Stimulated activated naive B cell treated with anti-CD40 and anti-IgM and Interleukin-4, amounts not matched to agents 10 μg/mL and 1 μg/mL and 100 μg/mL, for 72 hours (primary cell): ENCODE measurements around the gene BZW2.
"Not testable (repeated sequence)": the region's sequence is repeated elsewhere in the genome, so short reads cannot be mapped to it uniquely, and the experiment has no call there.

Experiments
- ATAC-seq, 2 donors: fragments of 150-1000 bp; cut with Tn5 transposase; replicated peaks; 2 replicates each; pipeline ENCODE4 v1.10.0; 2021; ENCODE audit warnings: moderate library complexity in 1 of 2
- DNase-seq: peaks from one replicate; pipeline ENCODE4 v3.0.0; 2021
- H3K27ac Mint-ChIP-seq: one replicate; pipeline ENCODE4 v1.8.0; 2022; ENCODE audit warnings: mild to moderate bottlenecking, mixed read lengths
- H3K27me3 Mint-ChIP-seq, 2 donors: one replicate each; pipeline ENCODE4 v1.8.0; 2022; ENCODE audit warnings: mixed read lengths in 2 of 2
- H3K36me3 Mint-ChIP-seq, 2 donors: one replicate each; pipeline ENCODE4 v1.8.0; 2022; ENCODE audit warnings: mixed read lengths in 2 of 2, mild to moderate bottlenecking in 1 of 2
- H3K4me1 Mint-ChIP-seq, 2 donors: one replicate each; pipeline ENCODE4 v1.8.0; 2022; ENCODE audit warnings: mixed read lengths in 2 of 2, mild to moderate bottlenecking in 1 of 2
- H3K4me3 Mint-ChIP-seq, 2 donors: one replicate each; pipeline ENCODE4 v1.8.0; 2022; ENCODE audit warnings: mild to moderate bottlenecking in 2 of 2, mixed read lengths in 2 of 2, moderate library complexity in 1 of 2
- H3K9me3 Mint-ChIP-seq, 2 donors: one replicate each; pipeline ENCODE4 v1.8.0; 2022; ENCODE audit warnings: mixed read lengths in 2 of 2, mild to moderate bottlenecking in 1 of 2

Gene BZW2

GRCh38 chr7:16670021-16670420, 24.0 kb downstream of the BZW2 start:
- no peak for ATAC-seq
- H3K9me3 Mint-ChIP-seq, result peaks cover 0 to 4% of the 10 kb centered on the region in 2 donors
- peaks cover 0 to 1% of the 10 kb centered on the region in 2 donors for H3K4me1 Mint-ChIP-seq
- no peaks in the 10 kb centered on the region for H3K27me3 Mint-ChIP-seq
- peaks cover 38 to 58% of the 10 kb centered on the region in 2 donors for H3K36me3 Mint-ChIP-seq
- H3K4me3 Mint-ChIP-seq, result no peak overlapping the region
- DNase-seq, result no peak
- no peak overlapping the region for H3K27ac Mint-ChIP-seq

DNA sequence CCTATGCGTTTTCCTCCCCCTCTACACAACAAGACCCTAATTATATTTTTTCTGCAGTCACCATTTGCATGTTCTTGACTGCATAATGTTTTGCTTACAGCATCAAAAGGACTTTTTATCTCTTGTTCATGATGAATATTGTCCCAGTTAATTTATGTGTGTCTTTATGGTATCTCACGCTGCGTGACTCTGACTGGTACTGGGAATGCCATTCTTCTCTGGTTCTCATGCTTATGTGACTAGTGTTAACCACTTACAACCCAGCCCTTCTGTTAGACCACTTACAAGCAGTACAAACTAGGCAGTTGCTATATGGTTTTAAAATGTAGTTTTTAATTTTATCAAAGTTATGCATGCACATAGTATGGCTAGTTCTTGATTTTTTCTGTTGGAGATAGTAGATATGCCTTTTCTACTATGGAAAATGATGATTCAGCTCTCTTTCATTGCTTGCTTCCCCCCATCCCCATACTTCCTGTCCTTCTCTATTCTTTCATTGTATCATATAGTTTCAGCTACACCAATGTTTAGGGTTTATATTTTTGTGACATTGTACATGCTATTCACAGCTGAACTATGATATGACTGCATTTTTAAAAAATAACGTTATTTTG, 24.9 kb downstream of the BZW2 start:
- no peaks in the 10 kb centered on the region for H3K27me3 Mint-ChIP-seq
- H3K27ac Mint-ChIP-seq, result no peak overlapping the region
- peaks cover 0 to 4% of the 10 kb centered on the region in 2 donors for H3K9me3 Mint-ChIP-seq
- H3K4me3 Mint-ChIP-seq, result no peak overlapping the region
- peaks cover 0 to 1% of the 10 kb centered on the region in 2 donors for H3K4me1 Mint-ChIP-seq
- DNase-seq (no peak), ATAC-seq (no peak)
- H3K36me3 Mint-ChIP-seq, result peaks cover 35 to 57% of the 10 kb centered on the region in 2 donors

GRCh38 chr7:16671811-16672210, 25.8 kb downstream of the BZW2 start:
- Mint-ChIP-seq H3K36me3 (peaks cover 35 to 57% of the 10 kb centered on the region in 2 donors), H3K27me3 (no peaks in the 10 kb centered on the region)

GRCh38 chr7:16675277-16675676, 29.3 kb downstream of the BZW2 start:
- ATAC-seq, result no peak
- Mint-ChIP-seq H3K27ac (no peak overlapping the region), H3K4me3 (no peak overlapping the region), H3K9me3 (peaks cover 0 to 1% of the 10 kb centered on the region in 2 donors), H3K36me3 (peaks cover 38 to 59% of the 10 kb centered on the region in 2 donors), H3K4me1 (peaks cover 0 to 1% of the 10 kb centered on the region in 2 donors), H3K27me3 (no peaks in the 10 kb centered on the region)
- DNase-seq, result no peak

More at GRCh38 chr7:16671811-16672210, 25.8 kb downstream of the BZW2 start:
- no peak for ATAC-seq
- peaks cover 0 to 1% of the 10 kb centered on the region in 2 donors for H3K4me1 Mint-ChIP-seq
- peaks cover 0 to 4% of the 10 kb centered on the region in 2 donors for H3K9me3 Mint-ChIP-seq
- no peak overlapping the region for H3K4me3 Mint-ChIP-seq
- no peak for DNase-seq
- H3K27ac Mint-ChIP-seq, result no peak overlapping the region

- ATAC-seq, result no peak
- DNase-seq, result no peak
- Mint-ChIP-seq H3K27ac (no peak overlapping the region), H3K27me3 (no peaks in the 10 kb centered on the region), H3K4me3 (no peak overlapping the region), H3K36me3 (peaks cover 40 to 56% of the 10 kb centered on the region in 2 donors), H3K4me1 (no peaks in the 10 kb centered on the region), H3K9me3 (no peaks in the 10 kb centered on the region)
These were observed 32.1 kb downstream of the BZW2 start for GRCh38 chr7:16677978-16678494.

DNA sequence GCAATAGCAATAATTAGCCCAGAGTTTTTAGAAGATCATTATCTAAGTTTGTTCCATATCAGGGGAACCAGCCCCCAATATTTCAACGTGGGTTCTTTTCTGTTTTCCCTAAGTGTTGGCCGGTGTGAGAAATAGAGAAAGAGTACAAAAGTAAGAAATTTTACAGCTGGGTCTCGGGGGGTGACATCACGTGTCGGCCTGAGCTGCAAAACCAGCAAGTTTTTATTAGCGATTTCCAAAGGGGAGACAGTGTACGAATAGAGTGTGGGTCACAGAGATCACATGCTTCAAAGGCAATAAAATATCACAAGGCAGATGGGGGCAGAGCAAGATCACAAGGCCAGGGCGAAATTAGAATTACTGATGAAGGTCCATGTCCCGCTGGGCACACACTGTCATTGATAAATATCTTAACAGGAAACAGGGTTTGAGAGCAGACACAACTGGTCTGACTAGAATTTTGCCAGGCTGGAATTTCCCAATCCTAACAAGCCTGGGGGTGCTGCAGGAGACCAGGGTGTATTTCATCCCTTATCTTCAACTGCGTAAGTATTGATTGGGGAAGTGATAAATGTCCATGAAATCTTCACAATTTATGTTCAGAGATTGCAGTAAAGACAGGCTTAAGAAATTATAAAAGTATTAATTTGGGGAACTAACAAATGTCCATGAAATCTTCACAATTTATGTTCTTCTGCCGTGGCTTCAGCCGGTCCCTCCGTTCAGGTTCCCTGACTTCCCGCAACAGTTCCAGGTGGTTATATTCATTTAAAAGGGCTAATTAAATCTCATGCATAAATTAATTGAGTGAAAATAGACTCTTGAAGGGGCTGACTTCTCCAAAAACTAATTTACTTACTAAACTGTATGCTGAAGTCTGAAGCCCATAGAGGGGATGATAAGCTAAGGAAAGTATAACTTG, 32.9 kb downstream of the BZW2 start:
- H3K9me3 Mint-ChIP-seq, H3K27me3 Mint-ChIP-seq, H3K4me1 Mint-ChIP-seq, ATAC-seq, H3K4me3 Mint-ChIP-seq, DNase-seq, H3K27ac Mint-ChIP-seq: not testable (repeated sequence)
- peaks cover 40 to 57% of the 10 kb centered on the region in 2 donors for H3K36me3 Mint-ChIP-seq

DNA sequence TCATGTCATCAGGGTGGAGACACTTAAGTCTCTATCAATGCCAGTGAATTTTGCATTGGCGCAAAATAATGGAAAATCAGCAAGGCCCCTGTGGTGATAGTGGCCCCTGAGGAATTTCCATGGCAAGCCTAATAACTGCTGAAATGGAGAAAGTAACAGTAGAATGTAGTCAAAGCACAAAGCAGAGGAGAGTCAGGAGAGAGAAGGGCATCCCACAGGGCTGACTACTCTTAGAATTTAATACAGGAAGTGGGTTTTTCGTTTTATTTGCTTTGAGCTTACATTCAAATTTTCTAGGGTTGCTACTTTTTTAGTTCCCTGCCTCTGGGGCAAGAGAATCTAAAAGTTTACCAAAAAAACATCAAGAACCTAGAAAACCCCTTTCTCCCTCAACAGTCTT, 39.0 kb downstream of the BZW2 start:
- no peak overlapping the region for H3K4me3 Mint-ChIP-seq
- H3K27ac Mint-ChIP-seq, result no peak overlapping the region
- no peaks in the 10 kb centered on the region for H3K27me3 Mint-ChIP-seq
- no peaks in the 10 kb centered on the region for H3K9me3 Mint-ChIP-seq
- DNase-seq (no peak), ATAC-seq (no peak)
- peaks cover 41 to 62% of the 10 kb centered on the region in 2 donors for H3K36me3 Mint-ChIP-seq
- peaks cover 2 to 12% of the 10 kb centered on the region in 2 donors for H3K4me1 Mint-ChIP-seq

DNA sequence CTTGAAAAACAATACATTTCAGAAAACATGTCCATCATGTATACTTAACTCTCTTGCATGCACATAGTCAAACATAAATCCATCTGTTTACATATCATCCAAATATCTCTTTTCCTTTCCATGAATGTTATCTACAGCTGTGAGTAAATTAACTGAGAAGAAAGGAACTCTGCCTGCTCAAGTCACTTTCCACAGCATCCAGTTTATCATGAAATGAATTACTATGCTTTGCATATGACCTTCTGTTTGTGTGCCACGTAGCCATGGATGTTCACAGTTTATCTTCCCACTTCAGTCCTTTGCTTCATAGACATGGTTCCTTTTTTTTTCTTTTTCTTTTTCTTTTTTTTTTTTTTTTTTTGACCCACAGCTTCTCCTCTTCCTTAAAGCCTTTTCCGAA, 39.6 kb downstream of the BZW2 start:
- Mint-ChIP-seq H3K27ac (peak overlapping the region; percentile 5), H3K9me3 (no peaks in the 10 kb centered on the region), H3K36me3 (peaks cover 37 to 56% of the 10 kb centered on the region in 2 donors), H3K4me1 (peaks cover 2 to 12% of the 10 kb centered on the region in 2 donors), H3K27me3 (no peaks in the 10 kb centered on the region), H3K4me3 (no peak overlapping the region)
- no peak for DNase-seq
- ATAC-seq, result no peak

GRCh38 chr7:16688249-16688648, 42.3 kb downstream of the BZW2 start:
- Mint-ChIP-seq H3K27ac (no peak overlapping the region), H3K36me3 (peaks cover 29 to 55% of the 10 kb centered on the region in 2 donors), H3K4me1 (peaks cover 2 to 12% of the 10 kb centered on the region in 2 donors), H3K27me3 (no peaks in the 10 kb centered on the region), H3K4me3 (no peak overlapping the region), H3K9me3 (no peaks in the 10 kb centered on the region)
- ATAC-seq (no peak), DNase-seq (no peak)

DNA sequence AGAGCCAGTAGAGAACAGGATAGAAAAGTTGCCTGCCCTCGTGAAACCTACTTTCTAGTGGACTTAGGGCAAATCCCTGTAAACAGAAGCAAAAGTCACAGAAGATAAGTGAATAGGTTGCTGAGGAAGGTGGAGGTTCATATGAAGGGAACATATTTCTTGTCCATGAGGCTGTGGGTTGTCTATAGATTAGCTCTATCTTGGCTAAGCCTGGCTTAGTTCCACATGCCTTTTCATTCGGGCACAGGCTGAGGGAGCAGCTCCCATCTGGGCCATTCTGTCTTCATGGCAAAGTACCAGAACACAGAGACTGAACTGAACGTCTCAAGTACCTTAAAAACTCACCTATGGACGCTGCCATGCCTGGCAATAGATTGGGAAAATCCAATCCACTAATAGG, 45.3 kb downstream of the BZW2 start:
- H3K36me3 Mint-ChIP-seq, result peaks cover 25 to 41% of the 10 kb centered on the region in 2 donors
- no peaks in the 10 kb centered on the region for H3K9me3 Mint-ChIP-seq
- no peak for DNase-seq
- no peak for ATAC-seq
- no peaks in the 10 kb centered on the region for H3K4me1 Mint-ChIP-seq
- H3K27me3 Mint-ChIP-seq, result no peaks in the 10 kb centered on the region
- H3K4me3 Mint-ChIP-seq, result no peak overlapping the region
- no peak overlapping the region for H3K27ac Mint-ChIP-seq

- Mint-ChIP-seq H3K9me3 (no peaks in the 10 kb centered on the region), H3K4me3 (no peak overlapping the region), H3K36me3 (peaks cover 35 to 47% of the 10 kb centered on the region in 2 donors), H3K4me1 (no peaks in the 10 kb centered on the region), H3K27ac (no peak overlapping the region), H3K27me3 (no peaks in the 10 kb centered on the region)
- DNase-seq (no peak), ATAC-seq (no peak)
These were observed 47.8 kb downstream of the BZW2 start for GRCh38 chr7:16693601-16694318.

GRCh38 chr7:16694806-16695205, 48.8 kb downstream of the BZW2 start:
- no peaks in the 10 kb centered on the region for H3K4me1 Mint-ChIP-seq
- H3K4me3 Mint-ChIP-seq, result no peak overlapping the region
- peaks cover 39 to 56% of the 10 kb centered on the region in 2 donors for H3K36me3 Mint-ChIP-seq
- ATAC-seq, result no peak
- H3K27me3 Mint-ChIP-seq, result no peaks in the 10 kb centered on the region
- no peaks in the 10 kb centered on the region for H3K9me3 Mint-ChIP-seq
- H3K27ac Mint-ChIP-seq, result no peak overlapping the region
- DNase-seq, result no peak

- DNase-seq, result no peak
- Mint-ChIP-seq H3K27me3 (no peaks in the 10 kb centered on the region), H3K36me3 (peaks cover 43 to 63% of the 10 kb centered on the region in 2 donors)
These were observed 49.7 kb downstream of the BZW2 start for GRCh38 chr7:16695621-16696237.

More at GRCh38 chr7:16695621-16696237, 49.7 kb downstream of the BZW2 start:
- peak; percentile 52 to 56 for ATAC-seq
- no peaks in the 10 kb centered on the region for H3K9me3 Mint-ChIP-seq
- H3K4me1 Mint-ChIP-seq, result no peaks in the 10 kb centered on the region
- H3K4me3 Mint-ChIP-seq, result no peak overlapping the region
- no peak overlapping the region for H3K27ac Mint-ChIP-seq
